Nephron progenitor cell (in vitro differentiated cells): ENCODE measurements around the gene ZWILCH.
A peak's percentile ranks its signal among the peaks of the same experiment; 100 is the strongest.
"Not testable (repeated sequence)": the region's sequence is repeated elsewhere in the genome, so short reads cannot be mapped to it uniquely, and the experiment has no call there.

ENCODE experiments used
- DNase-seq: peaks from one replicate; pipeline ENCODE4 v3.0.0; 2021
- H3K27ac Mint-ChIP-seq: 2 replicates; pipeline ENCODE4 v1.8.0; 2021; ENCODE audit warnings: mild to moderate bottlenecking, moderate library complexity, mixed read lengths
- H3K27me3 Mint-ChIP-seq: 2 replicates; pipeline ENCODE4 v1.8.0; 2021; ENCODE audit warnings: mild to moderate bottlenecking, low read depth, mixed read lengths; ENCODE audit not compliant: poor library complexity
- H3K36me3 Mint-ChIP-seq: 2 replicates; pipeline ENCODE4 v1.8.0; 2021; ENCODE audit warnings: low read depth, mixed read lengths
- H3K4me1 Mint-ChIP-seq: 2 replicates; pipeline ENCODE4 v1.8.0; 2021; ENCODE audit warnings: mixed read lengths
- H3K4me3 Mint-ChIP-seq: 2 replicates; pipeline ENCODE4 v1.8.0; 2021; ENCODE audit warnings: mild to moderate bottlenecking, moderate library complexity, mixed read lengths
- H3K9me3 Mint-ChIP-seq: 2 replicates; pipeline ENCODE4 v1.8.0; 2021; ENCODE audit warnings: mild to moderate bottlenecking, moderate library complexity, mixed read lengths
- TF ChIP-seq, protein P1 (sequence below): fragments of 200-600 bp; sonication (generic); IDR thresholded peaks from 2 replicates; pipeline ENCODE4 v1.5.0; 2021; ENCODE audit warnings: antibody characterized with exemption

Gene ZWILCH

GRCh38 chr15:66470825-66471224 lies 34.3 kb upstream of the ZWILCH start:
- H3K4me3 Mint-ChIP-seq, H3K27me3 Mint-ChIP-seq, DNase-seq, H3K27ac Mint-ChIP-seq: not testable (repeated sequence)
- peaks cover 14% of the 10 kb centered on the region for H3K9me3 Mint-ChIP-seq
- peaks cover 35% of the 10 kb centered on the region for H3K36me3 Mint-ChIP-seq
- peaks cover 36% of the 10 kb centered on the region for H3K4me1 Mint-ChIP-seq

DNA sequence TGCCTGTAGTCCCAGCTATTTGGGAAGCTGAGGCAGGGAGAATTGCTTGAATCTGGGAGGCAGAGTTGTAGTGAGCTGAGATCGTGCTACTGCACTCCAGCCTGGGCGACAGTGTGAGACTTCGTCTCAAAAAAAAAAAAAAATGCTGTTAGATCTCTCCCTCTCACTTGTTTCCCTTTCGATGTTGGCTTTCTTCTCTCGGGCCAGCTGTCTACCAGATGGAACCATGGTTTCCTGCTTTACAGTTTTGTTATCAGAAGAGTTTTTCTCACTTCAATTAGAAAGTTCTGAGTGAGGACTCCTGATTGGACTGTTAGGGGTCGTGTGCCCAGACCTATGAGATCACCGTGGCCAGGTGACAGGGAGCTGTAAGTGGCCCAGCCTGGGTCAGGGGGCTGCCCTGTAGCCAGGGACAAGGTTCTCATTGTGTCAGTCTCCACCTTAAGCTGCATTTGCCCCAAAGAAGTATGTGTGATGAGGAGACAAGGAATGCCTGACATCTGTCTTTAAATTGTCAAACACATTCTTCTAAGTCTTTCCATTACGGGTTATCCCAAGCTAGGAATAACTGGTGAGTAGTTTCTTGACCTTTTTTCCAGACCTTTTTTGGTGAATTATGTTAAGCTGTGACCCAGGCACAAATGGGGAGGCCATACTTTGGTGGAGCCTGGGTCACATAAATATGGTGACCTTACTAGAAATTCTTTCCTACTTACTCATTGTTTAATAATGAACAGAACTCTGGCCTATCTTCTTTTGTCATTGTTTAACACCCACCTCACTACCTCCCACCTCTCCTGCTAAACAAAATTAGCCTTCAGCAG lies 32.7 kb upstream of the ZWILCH start:
- H3K27me3 Mint-ChIP-seq, result peaks cover 3% of the 10 kb centered on the region
- peak overlapping the region; percentile 57 for H3K27ac Mint-ChIP-seq
- H3K4me1 Mint-ChIP-seq, result peaks cover 36% of the 10 kb centered on the region
- TF ChIP-seq, protein P1, sequence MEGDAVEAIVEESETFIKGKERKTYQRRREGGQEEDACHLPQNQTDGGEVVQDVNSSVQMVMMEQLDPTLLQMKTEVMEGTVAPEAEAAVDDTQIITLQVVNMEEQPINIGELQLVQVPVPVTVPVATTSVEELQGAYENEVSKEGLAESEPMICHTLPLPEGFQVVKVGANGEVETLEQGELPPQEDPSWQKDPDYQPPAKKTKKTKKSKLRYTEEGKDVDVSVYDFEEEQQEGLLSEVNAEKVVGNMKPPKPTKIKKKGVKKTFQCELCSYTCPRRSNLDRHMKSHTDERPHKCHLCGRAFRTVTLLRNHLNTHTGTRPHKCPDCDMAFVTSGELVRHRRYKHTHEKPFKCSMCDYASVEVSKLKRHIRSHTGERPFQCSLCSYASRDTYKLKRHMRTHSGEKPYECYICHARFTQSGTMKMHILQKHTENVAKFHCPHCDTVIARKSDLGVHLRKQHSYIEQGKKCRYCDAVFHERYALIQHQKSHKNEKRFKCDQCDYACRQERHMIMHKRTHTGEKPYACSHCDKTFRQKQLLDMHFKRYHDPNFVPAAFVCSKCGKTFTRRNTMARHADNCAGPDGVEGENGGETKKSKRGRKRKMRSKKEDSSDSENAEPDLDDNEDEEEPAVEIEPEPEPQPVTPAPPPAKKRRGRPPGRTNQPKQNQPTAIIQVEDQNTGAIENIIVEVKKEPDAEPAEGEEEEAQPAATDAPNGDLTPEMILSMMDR, result no peak
- H3K4me3 Mint-ChIP-seq, result no peak overlapping the region
- peaks cover 19% of the 10 kb centered on the region for H3K36me3 Mint-ChIP-seq
- no peaks in the 10 kb centered on the region for H3K9me3 Mint-ChIP-seq
- DNase-seq, result no peak

DNA sequence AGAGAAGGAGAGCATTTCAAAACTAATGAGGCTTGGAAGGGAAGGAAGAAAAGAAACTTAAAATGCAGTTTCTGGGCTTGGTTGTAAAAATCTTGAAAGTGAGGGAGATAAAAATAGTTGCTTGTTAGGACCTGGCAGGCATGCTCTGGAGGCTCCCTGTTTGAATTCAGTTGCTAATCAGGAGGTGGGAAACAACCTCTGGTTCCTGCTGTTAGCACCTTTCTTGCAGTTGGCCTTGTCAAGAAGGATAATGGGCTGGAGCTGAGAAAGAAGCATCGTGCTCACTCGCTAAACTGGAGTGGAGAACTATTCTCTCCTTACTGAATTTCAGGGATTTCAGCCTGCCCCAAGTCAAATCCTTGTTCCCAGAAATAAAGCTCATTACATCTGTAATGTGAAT lies 31.0 kb upstream of the ZWILCH start:
- peaks cover 9% of the 10 kb centered on the region for H3K36me3 Mint-ChIP-seq
- TF ChIP-seq, protein P1, result no peak
- no peak for DNase-seq
- H3K27me3 Mint-ChIP-seq, result peaks cover 3% of the 10 kb centered on the region
- no peaks in the 10 kb centered on the region for H3K9me3 Mint-ChIP-seq
- H3K27ac Mint-ChIP-seq, result peak overlapping the region; percentile 61
- H3K4me1 Mint-ChIP-seq, result peaks cover 36% of the 10 kb centered on the region
- H3K4me3 Mint-ChIP-seq, result peak overlapping the region; percentile 23

- peaks cover 7% of the 10 kb centered on the region for H3K27me3 Mint-ChIP-seq
- H3K36me3 Mint-ChIP-seq, result peaks cover 9% of the 10 kb centered on the region
- no peak overlapping the region for H3K27ac Mint-ChIP-seq
- no peaks in the 10 kb centered on the region for H3K9me3 Mint-ChIP-seq
- no peak for DNase-seq
- H3K4me1 Mint-ChIP-seq, result peaks cover 36% of the 10 kb centered on the region
- TF ChIP-seq, protein P1, result no peak
- H3K4me3 Mint-ChIP-seq, result no peak overlapping the region
Observed at GRCh38 chr15:66474963-66475362, 30.2 kb upstream of the ZWILCH start.

GRCh38 chr15:66476535-66476934 lies 28.6 kb upstream of the ZWILCH start:
- Mint-ChIP-seq H3K9me3 (no peaks in the 10 kb centered on the region), H3K4me1 (peaks cover 36% of the 10 kb centered on the region), H3K4me3 (no peak overlapping the region), H3K27me3 (peaks cover 7% of the 10 kb centered on the region), H3K36me3 (peaks cover 12% of the 10 kb centered on the region), H3K27ac (no peak overlapping the region)
- DNase-seq, result no peak
- TF ChIP-seq, protein P1, result no peak

DNA sequence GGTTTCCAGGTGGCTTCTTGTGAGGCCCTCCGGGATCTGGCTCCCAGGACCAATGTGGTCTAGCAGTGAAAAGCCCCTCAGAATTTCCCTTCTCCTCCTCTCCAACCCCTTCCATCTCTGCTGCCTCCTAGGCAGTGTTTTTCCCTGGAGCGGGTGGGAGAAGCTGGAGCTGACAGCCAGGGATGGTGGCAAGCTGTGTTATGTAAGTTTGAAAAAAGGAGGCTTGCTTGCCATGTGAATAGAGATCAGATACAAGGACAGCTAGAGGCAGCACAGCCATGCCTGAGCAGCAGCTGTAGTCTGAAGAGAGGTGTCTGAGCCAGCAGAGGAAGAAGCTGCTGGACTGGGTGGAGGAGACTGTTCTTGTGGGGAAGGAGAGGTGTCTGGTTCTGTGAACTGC lies 28.1 kb upstream of the ZWILCH start:
- peaks cover 36% of the 10 kb centered on the region for H3K4me1 Mint-ChIP-seq
- TF ChIP-seq, protein P1, result no peak
- H3K36me3 Mint-ChIP-seq, result peaks cover 17% of the 10 kb centered on the region
- H3K4me3 Mint-ChIP-seq, result no peak overlapping the region
- no peak overlapping the region for H3K27ac Mint-ChIP-seq
- no peak for DNase-seq
- peaks cover 7% of the 10 kb centered on the region for H3K27me3 Mint-ChIP-seq
- H3K9me3 Mint-ChIP-seq, result no peaks in the 10 kb centered on the region
